Endothelial cell of umbilical vein (primary cell): ENCODE measurements around the gene ORC5. TPM values are rescaled to one million over a fixed set of nuclear protein-coding genes. Genes with fewer than 3 reads are reported as not detected.

Source experiments
- BruUV-seq: library from RNA; stranded (reverse); fragments of 400-500 nt; replicated peaks from 2 replicates; lab custom pipeline; 2021; lab: Mats Ljungman, UMichigan
- CTCF ChIA-PET: fragments of 300-600, 350-600 bp; sonication (Branson Sonifier 250); formaldehyde crosslinking; loops from one replicate; lab custom pipeline; 2021; ENCODE audit warnings: antibody characterized with exemption, inconsistent platforms; lab: Charles Lee
- POLR2A ChIA-PET: fragments of 300-600, 350-600 bp; sonication (Branson Sonifier 250); formaldehyde crosslinking; loops from one replicate; lab custom pipeline; 2021; ENCODE audit warnings: antibody characterized with exemption, inconsistent platforms; lab: Charles Lee
- DNase-seq: peaks from one replicate; pipeline ENCODE4 v3.0.0-alpha.2; 2011; ENCODE audit warnings: low read depth, low spot score
- FAIRE-seq: peaks from 2 replicates; lab custom pipeline; 2011; peaks lifted over from hg19 to GRCh38; lab: Jason Lieb, UNC
- H2AFZ ChIP-seq: 2 replicates; pipeline ENCODE4 v1.6.0; 2012; ENCODE audit warnings: low read depth, low read length, control low read depth, inconsistent platforms
- H3K27ac ChIP-seq: 2 replicates; pipeline ENCODE4 v1.5.1; 2011; ENCODE audit warnings: low read depth, mild to moderate bottlenecking, control low read depth, low read length, moderate library complexity; ENCODE audit not compliant: insufficient read depth
- H3K27me3 ChIP-seq, 2 experiments: 2 replicates each; pipeline versions ENCODE4 v1.6.0 to v1.6.1; 2011; ENCODE audit warnings: low read length in 2 of 2, mixed read lengths in 1 of 2; ENCODE audit not compliant: control insufficient read depth in 2 of 2, insufficient read depth in 2 of 2
- H3K36me3 ChIP-seq, 2 experiments: 2 replicates in 1 of 2; 3 replicates in 1 of 2; pipeline ENCODE4 v1.5.1; 2011; ENCODE audit warnings: low read length in 2 of 2, mild to moderate bottlenecking in 1 of 2, moderate library complexity in 1 of 2; ENCODE audit not compliant: control insufficient read depth in 2 of 2, insufficient read depth in 2 of 2; ENCODE audit errors: extremely low read depth in 1 of 2
- H3K4me1 ChIP-seq: 3 replicates; pipeline ENCODE4 v1.5.1; 2011; ENCODE audit warnings: mild to moderate bottlenecking, low read length; ENCODE audit not compliant: control insufficient read depth, insufficient read depth; ENCODE audit errors: extremely low read depth
- H3K4me2 ChIP-seq: 2 replicates; pipeline ENCODE4 v1.6.1; 2011; ENCODE audit warnings: low read length, control low read depth, mixed read lengths; ENCODE audit not compliant: insufficient read depth
- H3K4me3 ChIP-seq, 3 experiments: fragments of 200-600 bp in 1 of 3; sonication (generic), shearing (Covaris generic) in 1 of 3; replicated peaks in 1 of 3; 2 replicates each; pipeline ENCODE4 v1.5.1; 2011 to 2016; ENCODE audit warnings: control low read depth in 3 of 3, low read length in 3 of 3, mild to moderate bottlenecking in 2 of 3, inconsistent platforms in 1 of 3, low read depth in 1 of 3, moderate library complexity in 1 of 3; ENCODE audit not compliant: insufficient read depth in 1 of 3
- H3K79me2 ChIP-seq: 2 replicates; pipeline ENCODE4 v1.6.0; 2012; ENCODE audit warnings: low read length, inconsistent platforms; ENCODE audit not compliant: control insufficient read depth, insufficient read depth
- H3K9ac ChIP-seq: replicated peaks from 2 replicates; pipeline ENCODE3; 2011; ENCODE audit warnings: low read length, control low read depth; ENCODE audit not compliant: insufficient read depth; ENCODE audit errors: extremely low read depth
- H3K9me1 ChIP-seq: replicated peaks from 3 replicates; pipeline ENCODE4 v1.6.0; 2011; ENCODE audit warnings: mild to moderate bottlenecking, low read length; ENCODE audit not compliant: control insufficient read depth, insufficient read depth; ENCODE audit errors: extremely low read depth
- H3K9me3 ChIP-seq: replicated peaks from 2 replicates; pipeline ENCODE4 v1.5.1; 2012; ENCODE audit warnings: low read length, inconsistent platforms; ENCODE audit not compliant: control insufficient read depth, insufficient read depth
- H4K20me1 ChIP-seq: replicated peaks from 2 replicates; pipeline ENCODE3; 2011; ENCODE audit warnings: mild to moderate bottlenecking, low read length; ENCODE audit not compliant: control insufficient read depth, insufficient read depth; ENCODE audit errors: extremely low read depth
- CTCF ChIP-seq, 2 donors: IDR thresholded peaks; 1 replicate in 1 of 2; 2 replicates in 1 of 2; pipeline ENCODE4 v1.5.1; 2011; ENCODE audit warnings: low read length in 2 of 2, mild to moderate bottlenecking in 2 of 2, moderate library complexity in 2 of 2, control low read depth in 1 of 2, inconsistent platforms in 1 of 2, low read depth in 1 of 2; ENCODE audit not compliant: insufficient read depth in 1 of 2; ENCODE audit errors: extremely low read depth in 1 of 2
- EZH2 ChIP-seq: IDR thresholded peaks from 2 replicates; pipeline ENCODE4 v1.6.1; 2012; ENCODE audit warnings: borderline replicate concordance, low read depth, mild to moderate bottlenecking, moderate library complexity, low read length, inconsistent platforms; ENCODE audit not compliant: severe bottlenecking
- FOS ChIP-seq: IDR thresholded peaks from 2 replicates; pipeline ENCODE4 v1.6.1; 2011; ENCODE audit warnings: mild to moderate bottlenecking, low read length, moderate library complexity, borderline replicate concordance; ENCODE audit not compliant: insufficient read depth
- GATA2 ChIP-seq: IDR thresholded peaks from 2 replicates; pipeline ENCODE4 v1.7.0; 2011; ENCODE audit warnings: low read depth, mild to moderate bottlenecking, moderate library complexity, mixed read lengths, low read length; ENCODE audit not compliant: insufficient read length, insufficient read depth
- JUN ChIP-seq: IDR thresholded peaks from 2 replicates; pipeline ENCODE4 v1.6.1; 2011; ENCODE audit warnings: borderline replicate concordance, low read depth; ENCODE audit not compliant: insufficient read length, insufficient read depth
- MAX ChIP-seq: IDR thresholded peaks from 2 replicates; pipeline ENCODE4 v1.6.1; 2011; ENCODE audit not compliant: insufficient read depth, insufficient read length
- MYC ChIP-seq: IDR thresholded peaks from one replicate; pipeline ENCODE4 v1.6.1; 2011; ENCODE audit warnings: mild to moderate bottlenecking, low read depth, low read length
- POLR2A ChIP-seq: IDR thresholded peaks from 2 replicates; pipeline ENCODE4 v1.6.1; 2012; ENCODE audit warnings: low read depth, mild to moderate bottlenecking, control low read depth, low read length
- POLR2AphosphoS5 ChIP-seq: IDR thresholded peaks from 2 replicates; pipeline ENCODE4 v1.6.1; 2012; ENCODE audit warnings: low read depth, mild to moderate bottlenecking, control low read depth, low read length, moderate library complexity; ENCODE audit not compliant: insufficient read depth
- dilution Hi-C: fragments of 300-500 bp; cut with MboI; formaldehyde crosslinking; loops from one replicate; pipeline ENCODE4 v1.15.0; 2019; ENCODE audit warnings: low sequenced_read_pairs; ENCODE audit not compliant: extremely low pct_ligation_motif_present
- intact Hi-C: fragments of 100-400 bp; cut with micrococcal nuclease; formaldehyde crosslinking; loops from one replicate; pipeline ENCODE4 v1.10.0; 2022
- polyA plus RNA-seq, 4 experiments: library from polyadenylated mRNA; depleted of rRNA in 3 of 4; stranded (reverse) in 3 of 4; unstranded in 1 of 4; fragments of >200 nt; gene quantifications; 2 replicates each; pipeline versions ENCODE4 v1.2.1 to v1.2.3, GENCODE V29; 2011 to 2012; ENCODE audit warnings: missing spikeins in 1 of 4
- total RNA-seq: library from RNA; stranded (reverse); gene quantifications from 2 replicates; pipeline ENCODE4 v1.2.3, GENCODE V29; 2021

ORC5 gene
- total and polyA plus RNA-seq, 2 donors (not counting 3 experiments of a cell fraction or from before 2014, with no cell fraction given), result 7.9 to 21.1 TPM

GRCh38 chr7:104106108-104106905, 101.5 kb downstream of the ORC5 start:
- Histone ChIP-seq H3K9me3 (no peaks in the 10 kb centered on the region), H3K27me3 (peaks cover 0 to 1% of the 10 kb centered on the region in 2 experiments), H3K9ac (no peak overlapping the region), H3K4me3 (no peak overlapping the region), H2AFZ (no peak overlapping the region), H3K4me1 (no peaks in the 10 kb centered on the region), H3K79me2 (no peaks in the 10 kb centered on the region), H3K36me3 (no peaks in the 10 kb centered on the region), H3K9me1 (no peaks in the 10 kb centered on the region), H3K27ac (no peak overlapping the region), H4K20me1 (no peaks in the 10 kb centered on the region), H3K4me2 (no peak overlapping the region)
- CTCF ChIA-PET, result interaction anchor here (0.7 to 1.9 kb wide), 16 partner anchors 10 to 812 kb away, joined by 3 to 15 read pairs (median 4); partner anchors contain the start of gene SLC26A5
- POLR2A ChIA-PET, result no interaction called here
- intact Hi-C loops (no loop called here), dilution Hi-C loops (no loop called here)
- FAIRE-seq (no peak), DNase-seq (peak; percentile 15)
- no TSS peak for BruUV-seq
- TF ChIP-seq POLR2A, result no peak
- TF ChIP-seq JUN, result no peak
- TF ChIP-seq CTCF (IDR thresholded peaks at IDR 0.05; ENCODE audit: extremely low read depth in 1 of 2, insufficient read depth in 1 of 2, low read depth in 1 of 2, low read length in 2 of 2), result peak in 1 of 2 donors; percentile 6
- TF ChIP-seq GATA2, result no peak

- Histone ChIP-seq H3K4me3 (no peak overlapping the region), H3K9me1 (no peaks in the 10 kb centered on the region), H2AFZ (no peak overlapping the region), H4K20me1 (no peaks in the 10 kb centered on the region), H3K36me3 (no peaks in the 10 kb centered on the region), H3K4me2 (no peak overlapping the region), H3K9me3 (no peaks in the 10 kb centered on the region), H3K27ac (no peak overlapping the region), H3K9ac (no peak overlapping the region), H3K79me2 (no peaks in the 10 kb centered on the region), H3K4me1 (no peaks in the 10 kb centered on the region), H3K27me3 (peaks cover 0 to 2% of the 10 kb centered on the region in 2 experiments)
- dilution Hi-C loops, result no loop called here
- ChIA-PET CTCF (no interaction called here), POLR2A (no interaction called here)
- TF ChIP-seq CTCF (IDR thresholded peaks at IDR 0.05; ENCODE audit: extremely low read depth in 1 of 2, insufficient read depth in 1 of 2, low read depth in 1 of 2, low read length in 2 of 2) (no peak), POLR2A (no peak), GATA2 (no peak), MYC (no peak), EZH2 (no peak), POLR2AphosphoS5 (no peak), JUN (no peak), FOS (no peak), MAX (no peak)
- intact Hi-C loops, result no loop called here
- FAIRE-seq (no peak), DNase-seq (no peak)
- BruUV-seq, result no TSS peak
These were observed 108.9 kb downstream of the ORC5 start for GRCh38 chr7:104098890-104099289.
